DND-41 (cell line): ENCODE results near the gene NOSTRIN.

ENCODE experiments used
- ATAC-seq: fragments of 200-7000 bp; cut with Tn5 transposase; 3 replicates; pipeline ENCODE4 v1.9.1; 2021; ENCODE audit warnings: low read depth; ENCODE audit not compliant: insufficient read depth
- DNase-seq: peaks from one replicate; pipeline ENCODE4 v3.0.0-alpha.2; 2020
- H2AFZ ChIP-seq: 2 replicates; pipeline ENCODE4 v1.6.0; 2012; ENCODE audit warnings: low read depth, low read length
- H3K27ac ChIP-seq: 2 replicates; pipeline ENCODE4 v1.5.1; 2012; ENCODE audit warnings: low read length, inconsistent platforms
- H3K27me3 ChIP-seq: fragments of 200-600 bp; sonication (generic); 2 replicates; pipeline ENCODE4 v1.6.0; 2012; ENCODE audit warnings: low read length, mild to moderate bottlenecking, inconsistent platforms; ENCODE audit not compliant: insufficient read depth, poor library complexity
- H3K36me3 ChIP-seq: 2 replicates; pipeline ENCODE4 v1.5.1; 2012; ENCODE audit warnings: low read length, inconsistent platforms; ENCODE audit not compliant: insufficient read depth
- H3K4me1 ChIP-seq: 2 replicates; pipeline ENCODE4 v1.5.1; 2012; ENCODE audit warnings: mild to moderate bottlenecking, low read length; ENCODE audit not compliant: insufficient read depth
- H3K4me2 ChIP-seq: 2 replicates; pipeline ENCODE4 v1.6.0; 2012; ENCODE audit warnings: mild to moderate bottlenecking, moderate library complexity, low read length, inconsistent platforms; ENCODE audit not compliant: insufficient read depth
- H3K4me3 ChIP-seq, 2 experiments: fragments of 200-600 bp in 1 of 2; shearing (Covaris generic) in 1 of 2; 2 replicates each; pipeline ENCODE4 v1.5.1; 2012 to 2016; ENCODE audit warnings: inconsistent platforms in 2 of 2, low read length in 2 of 2, mild to moderate bottlenecking in 2 of 2, low read depth in 1 of 2, moderate library complexity in 1 of 2
- H3K79me2 ChIP-seq: 2 replicates; pipeline ENCODE4 v1.6.0; 2012; ENCODE audit warnings: low read length, inconsistent platforms; ENCODE audit not compliant: insufficient read depth
- H3K9ac ChIP-seq: 2 replicates; pipeline ENCODE4 v1.6.0; 2012; ENCODE audit warnings: low read depth, mild to moderate bottlenecking, inconsistent platforms, low read length, moderate library complexity
- H3K9me3 ChIP-seq: 2 replicates; pipeline ENCODE4 v1.5.1; 2012; ENCODE audit warnings: low read length, moderate library complexity, mild to moderate bottlenecking, inconsistent platforms; ENCODE audit not compliant: insufficient read depth, severe bottlenecking
- H4K20me1 ChIP-seq: 2 replicates; pipeline ENCODE4 v1.6.0; 2012; ENCODE audit warnings: low read length; ENCODE audit not compliant: insufficient read depth
- CTCF ChIP-seq: IDR thresholded peaks from 2 replicates; pipeline ENCODE4 v1.5.1; 2012; ENCODE audit warnings: borderline replicate concordance, low read length, moderate library complexity, mild to moderate bottlenecking; ENCODE audit not compliant: poor library complexity, severe bottlenecking; ENCODE audit errors: extremely low read depth
- EZH2 ChIP-seq: IDR thresholded peaks from 3 replicates; pipeline ENCODE4 v1.6.1; 2012; ENCODE audit warnings: borderline replicate concordance, low read depth, mild to moderate bottlenecking, moderate library complexity, low read length, inconsistent platforms; ENCODE audit not compliant: severe bottlenecking

The NOSTRIN gene

GRCh38 chr2:168850846-168851245 is 48.4 kb downstream of the NOSTRIN start:
- ATAC-seq: no peak
- Histone ChIP-seq H3K4me1 (no peaks in the 10 kb centered on the region), H3K9me3 (no peaks in the 10 kb centered on the region), H3K27me3 (no peaks in the 10 kb centered on the region), H3K9ac (no peak overlapping the region), H3K4me3 (no peak overlapping the region), H3K4me2 (no peak overlapping the region), H3K79me2 (no peaks in the 10 kb centered on the region), H4K20me1 (no peaks in the 10 kb centered on the region), H3K27ac (no peak overlapping the region), H3K36me3 (peaks cover 28% of the 10 kb centered on the region; the same call in 1 of the 2 replicates), H2AFZ (no peak overlapping the region)
- no peak for DNase-seq
- TF ChIP-seq CTCF (no peak), EZH2 (no peak)

- H3K9ac ChIP-seq: no peak overlapping the region
- no peaks in the 10 kb centered on the region for H3K9me3 ChIP-seq
- H3K79me2 ChIP-seq: no peaks in the 10 kb centered on the region
- no peak overlapping the region for H3K4me3 ChIP-seq
- no peaks in the 10 kb centered on the region for H3K4me1 ChIP-seq
- no peak overlapping the region for H3K27ac ChIP-seq
- no peak for TF ChIP-seq CTCF
- no peak for TF ChIP-seq EZH2
- DNase-seq (no peak), ATAC-seq (no peak)
- peaks cover 30% of the 10 kb centered on the region; the same call in 1 of the 2 replicates for H3K36me3 ChIP-seq
- no peaks in the 10 kb centered on the region for H3K27me3 ChIP-seq
- H2AFZ ChIP-seq: no peak overlapping the region
- no peaks in the 10 kb centered on the region for H4K20me1 ChIP-seq
- H3K4me2 ChIP-seq: no peak overlapping the region
Measured at GRCh38 chr2:168851674-168852320, 49.4 kb downstream of the NOSTRIN start.

- Histone ChIP-seq H3K27me3 (no peaks in the 10 kb centered on the region), H2AFZ (no peak overlapping the region), H3K4me1 (no peaks in the 10 kb centered on the region), H4K20me1 (no peaks in the 10 kb centered on the region), H3K4me2 (no peak overlapping the region), H3K9me3 (no peaks in the 10 kb centered on the region), H3K9ac (no peak overlapping the region), H3K36me3 (peaks cover 30% of the 10 kb centered on the region; the same call in 1 of the 2 replicates), H3K4me3 (no peak overlapping the region), H3K27ac (no peak overlapping the region), H3K79me2 (no peaks in the 10 kb centered on the region)
- DNase-seq (no peak), ATAC-seq (no peak)
- TF ChIP-seq EZH2: no peak
- TF ChIP-seq CTCF: no peak
Measured at GRCh38 chr2:168852481-168852880, 50.0 kb downstream of the NOSTRIN start.

- no peak overlapping the region for H3K27ac ChIP-seq
- no peak for ATAC-seq
Measured at GRCh38 chr2:168853471-168853870, 51.0 kb downstream of the NOSTRIN start.

More at GRCh38 chr2:168853471-168853870, 51.0 kb downstream of the NOSTRIN start:
- Histone ChIP-seq H3K4me2 (no peak overlapping the region), H2AFZ (no peak overlapping the region), H3K79me2 (no peaks in the 10 kb centered on the region), H3K9ac (no peak overlapping the region), H3K4me3 (no peak overlapping the region), H3K9me3 (no peaks in the 10 kb centered on the region), H4K20me1 (no peaks in the 10 kb centered on the region), H3K4me1 (no peaks in the 10 kb centered on the region), H3K36me3 (peaks cover 38% of the 10 kb centered on the region), H3K27me3 (no peaks in the 10 kb centered on the region)
- DNase-seq: no peak
- TF ChIP-seq EZH2: no peak
- TF ChIP-seq CTCF: no peak
